GM18502 (cell line): ENCODE measurements around the gene PPIA.

Experiments used
- ATAC-seq: cut with Tn5 transposase; IDR thresholded peaks from one replicate; pipeline ENCODE4 v1.9.1; 2021; ENCODE audit warnings: mild to moderate bottlenecking; ENCODE audit not compliant: unreplicated experiment, poor library complexity

PPIA gene

DNA sequence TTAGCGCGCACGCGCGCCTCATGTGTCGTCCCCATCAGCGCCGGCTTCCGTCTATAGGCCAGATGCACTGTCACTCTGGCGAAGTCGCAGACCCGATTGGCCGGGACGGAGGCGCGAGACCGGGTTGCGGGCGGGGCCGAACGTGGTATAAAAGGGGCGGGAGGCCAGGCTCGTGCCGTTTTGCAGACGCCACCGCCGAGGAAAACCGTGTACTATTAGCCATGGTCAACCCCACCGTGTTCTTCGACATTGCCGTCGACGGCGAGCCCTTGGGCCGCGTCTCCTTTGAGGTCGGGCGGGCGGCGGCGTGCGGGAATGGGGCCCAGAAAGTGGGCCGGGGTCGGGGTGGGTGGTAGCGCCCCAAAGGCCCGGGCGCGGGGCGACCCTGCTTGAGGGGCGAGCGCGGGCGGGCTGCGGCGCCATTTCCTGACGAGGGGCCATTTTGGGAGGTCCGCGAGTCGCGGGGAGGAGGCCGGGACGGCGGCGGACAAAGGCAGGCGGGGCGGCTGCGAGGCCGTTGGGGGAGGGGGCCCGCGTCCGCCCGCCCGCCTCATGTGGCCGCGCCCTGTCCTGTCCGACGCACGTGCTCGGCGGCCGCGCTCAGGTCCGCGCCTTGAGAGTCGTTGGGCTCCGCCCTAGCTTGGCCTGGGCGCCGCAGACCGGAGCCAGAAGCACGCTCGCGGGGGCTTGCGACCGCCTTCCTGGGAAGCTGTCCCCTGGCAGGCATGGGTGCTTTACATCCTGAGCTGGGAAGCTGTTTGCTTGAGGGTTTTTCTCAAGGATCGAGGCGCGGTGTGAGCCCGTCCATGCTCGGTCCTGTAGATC is at the start of gene PPIA:
PPIA (plus strand) TSS at position 178 of the 825 bp plus-strand sequence; CDS start at position 222, 44 bp downstream.
- peak; percentile 85 for ATAC-seq

GRCh38 chr7:44748045-44748947 is 48.2 kb upstream of the PPIA start, which contains the start of gene ZMIZ2:
ZMIZ2 (plus strand) TSS chr7:44748847; CDS start chr7:44756250, 7,403 bp downstream.
- ATAC-seq = peak; percentile 68

- peak; percentile 15 for ATAC-seq
Observed at GRCh38 chr7:44748948-44749731, 47.3 kb upstream of the PPIA start.

- no peak for ATAC-seq
Observed at GRCh38 chr7:44749992-44750391, 46.5 kb upstream of the PPIA start.

GRCh38 chr7:44750424-44750823 is 46.1 kb upstream of the PPIA start:
- ATAC-seq = no peak

DNA sequence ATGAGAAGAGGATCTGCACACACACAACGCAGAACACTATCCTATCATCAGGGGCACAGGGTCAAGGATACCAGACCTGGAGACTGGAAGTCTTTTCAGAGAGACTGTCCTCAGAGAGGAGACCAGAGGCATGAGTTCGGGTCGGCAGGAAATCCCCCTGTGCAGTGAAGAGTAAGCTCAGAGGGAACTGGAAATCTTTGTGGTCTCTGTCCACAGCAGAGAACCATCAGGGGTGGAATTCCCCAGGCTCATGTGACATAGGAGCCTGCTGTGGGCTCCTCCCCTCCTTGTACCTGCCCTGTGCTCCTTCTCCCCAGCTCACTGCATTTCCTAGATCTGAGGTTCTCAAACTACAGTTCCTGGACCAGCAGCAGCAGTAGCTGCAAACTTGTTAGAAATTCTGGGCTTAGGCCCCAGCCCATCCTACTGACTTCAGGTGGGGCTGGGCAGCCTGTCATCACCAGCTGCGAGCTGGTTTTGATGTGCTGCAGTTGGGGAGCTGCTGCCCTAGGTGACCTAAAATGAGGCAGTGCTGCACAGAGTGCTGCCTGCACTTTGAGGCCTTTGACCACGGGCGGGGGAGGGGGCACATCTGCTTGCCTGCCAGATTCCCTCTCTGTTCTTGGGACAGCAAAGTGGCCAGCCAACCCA is 45.4 kb upstream of the PPIA start:
- ATAC-seq = peak; percentile 68

- no peak for ATAC-seq
Observed at GRCh38 chr7:44752822-44753221, 43.7 kb upstream of the PPIA start.

GRCh38 chr7:44754802-44755697 is 41.4 kb upstream of the PPIA start:
- no peak for ATAC-seq

DNA sequence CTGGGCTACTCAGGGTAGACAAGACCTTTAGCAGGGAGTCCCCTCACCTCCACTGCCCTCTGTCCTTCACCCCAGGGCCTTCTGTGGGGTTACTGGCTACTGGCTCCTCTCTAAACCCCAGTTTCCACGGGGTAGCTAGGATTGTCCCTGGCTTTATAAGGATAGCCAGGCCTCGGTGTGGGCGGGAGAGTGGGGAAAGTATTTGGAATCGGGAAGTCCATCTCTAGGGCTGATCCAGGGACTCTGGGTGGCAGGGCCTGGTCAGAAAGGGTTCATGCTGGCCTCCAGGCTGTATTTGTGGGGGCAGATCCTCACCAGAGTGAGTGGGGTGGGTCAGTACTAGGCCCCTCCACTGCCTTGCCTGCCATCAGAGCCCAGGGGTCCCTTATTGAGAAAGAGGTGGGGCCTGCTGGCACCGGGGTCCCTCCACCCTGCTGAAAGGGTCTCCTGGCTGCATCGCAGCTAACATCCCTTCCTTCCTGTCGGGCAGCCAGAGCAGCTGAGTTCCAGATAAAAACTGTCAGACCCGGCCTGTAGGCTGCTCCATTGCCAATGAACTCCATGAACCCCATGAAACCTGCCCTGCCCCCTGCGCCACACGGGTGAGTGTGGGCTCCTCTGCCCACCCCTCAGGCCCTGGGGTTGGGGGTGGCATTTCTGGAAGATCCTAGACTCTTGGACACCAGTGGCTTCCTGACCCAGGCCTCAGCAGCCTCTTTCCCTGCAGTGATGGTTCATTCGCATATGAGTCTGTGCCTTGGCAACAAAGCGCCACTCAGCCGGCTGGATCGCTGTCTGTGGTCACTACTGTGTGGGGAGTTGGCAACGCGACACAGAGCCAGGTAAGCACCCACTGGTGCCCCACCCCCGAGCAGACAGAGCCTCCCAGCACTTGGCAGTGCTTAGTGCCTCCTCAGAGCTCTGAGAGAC is 40.5 kb upstream of the PPIA start:
- no peak for ATAC-seq

DNA sequence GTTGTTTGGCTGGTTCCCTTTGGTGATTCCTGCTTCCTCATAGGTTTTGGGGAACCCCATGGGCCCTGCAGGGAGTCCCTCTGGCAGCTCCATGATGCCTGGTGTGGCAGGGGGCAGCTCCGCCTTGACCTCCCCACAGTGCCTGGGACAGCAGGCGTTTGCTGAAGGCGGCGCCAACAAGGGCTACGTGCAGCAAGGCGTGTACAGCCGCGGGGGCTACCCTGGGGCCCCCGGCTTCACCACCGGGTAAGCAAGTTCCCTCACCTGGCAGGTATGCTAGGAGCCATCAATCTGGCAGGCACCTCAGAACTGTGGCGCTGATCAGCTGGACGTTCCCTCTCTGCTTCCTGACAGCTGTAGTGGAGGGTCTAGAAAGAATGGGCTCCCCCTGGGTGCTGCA is 39.6 kb upstream of the PPIA start:
- no peak for ATAC-seq

DNA sequence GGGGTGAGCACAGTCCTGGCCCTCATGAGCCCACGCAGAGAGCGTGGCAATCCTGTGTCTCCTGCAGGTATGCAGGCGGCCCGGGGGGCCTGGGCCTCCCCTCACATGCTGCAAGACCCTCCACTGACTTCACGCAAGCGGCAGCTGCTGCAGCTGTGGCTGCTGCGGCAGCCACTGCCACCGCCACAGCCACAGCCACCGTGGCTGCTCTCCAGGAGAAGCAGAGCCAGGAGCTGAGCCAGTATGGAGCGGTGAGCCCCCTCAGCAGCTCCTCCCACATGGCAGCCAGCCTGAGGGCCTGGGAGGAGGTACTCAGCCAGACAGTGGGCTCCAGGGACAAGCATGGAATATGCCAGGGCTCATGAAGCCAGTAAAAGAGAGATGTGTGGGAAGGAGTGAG is 39.2 kb upstream of the PPIA start:
- ATAC-seq = no peak

- ATAC-seq = no peak
Observed at GRCh38 chr7:44757739-44758138, 38.7 kb upstream of the PPIA start.

DNA sequence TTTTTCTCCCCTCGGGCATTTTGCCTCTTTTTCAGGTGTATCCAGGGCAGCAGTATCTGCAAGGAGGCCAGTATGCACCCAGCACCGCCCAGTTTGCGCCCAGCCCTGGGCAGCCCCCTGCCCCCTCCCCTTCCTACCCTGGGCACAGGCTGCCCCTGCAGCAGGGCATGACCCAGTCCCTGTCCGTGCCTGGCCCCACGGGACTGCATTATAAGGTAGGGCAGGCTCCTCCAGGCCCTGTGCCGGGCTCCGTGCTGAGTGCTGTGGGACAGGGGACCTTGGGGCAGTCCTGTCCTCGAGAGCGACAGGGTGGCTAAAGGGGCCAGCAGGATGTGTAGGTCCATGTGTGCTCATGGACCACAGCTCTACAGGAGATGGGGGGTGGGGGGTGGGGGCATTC is 37.2 kb upstream of the PPIA start:
- no peak for ATAC-seq

DNA sequence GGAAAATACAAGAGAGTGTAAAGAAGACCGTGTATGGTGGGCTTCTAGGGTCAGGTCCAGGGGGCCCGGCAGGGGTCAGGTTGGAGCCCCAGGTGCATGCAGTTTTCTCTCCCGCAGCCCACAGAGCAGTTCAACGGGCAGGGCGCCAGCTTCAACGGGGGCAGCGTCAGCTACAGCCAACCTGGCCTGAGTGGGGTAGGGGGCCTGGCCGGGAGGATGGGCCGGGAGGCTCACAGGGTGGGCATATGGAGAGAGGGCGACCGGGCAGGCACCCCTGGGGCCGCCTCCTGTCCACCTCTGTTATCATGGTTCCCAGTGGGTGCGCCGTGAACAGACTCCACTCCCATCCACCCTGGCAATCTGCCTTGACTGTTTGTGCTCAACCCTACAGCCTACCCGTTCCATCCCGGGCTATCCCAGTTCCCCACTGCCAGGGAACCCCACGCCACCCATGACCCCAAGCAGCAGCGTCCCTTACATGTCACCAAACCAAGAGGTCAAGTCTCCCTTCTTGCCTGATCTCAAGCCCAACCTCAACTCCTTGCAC is 36.4 kb upstream of the PPIA start:
- no peak for ATAC-seq

DNA sequence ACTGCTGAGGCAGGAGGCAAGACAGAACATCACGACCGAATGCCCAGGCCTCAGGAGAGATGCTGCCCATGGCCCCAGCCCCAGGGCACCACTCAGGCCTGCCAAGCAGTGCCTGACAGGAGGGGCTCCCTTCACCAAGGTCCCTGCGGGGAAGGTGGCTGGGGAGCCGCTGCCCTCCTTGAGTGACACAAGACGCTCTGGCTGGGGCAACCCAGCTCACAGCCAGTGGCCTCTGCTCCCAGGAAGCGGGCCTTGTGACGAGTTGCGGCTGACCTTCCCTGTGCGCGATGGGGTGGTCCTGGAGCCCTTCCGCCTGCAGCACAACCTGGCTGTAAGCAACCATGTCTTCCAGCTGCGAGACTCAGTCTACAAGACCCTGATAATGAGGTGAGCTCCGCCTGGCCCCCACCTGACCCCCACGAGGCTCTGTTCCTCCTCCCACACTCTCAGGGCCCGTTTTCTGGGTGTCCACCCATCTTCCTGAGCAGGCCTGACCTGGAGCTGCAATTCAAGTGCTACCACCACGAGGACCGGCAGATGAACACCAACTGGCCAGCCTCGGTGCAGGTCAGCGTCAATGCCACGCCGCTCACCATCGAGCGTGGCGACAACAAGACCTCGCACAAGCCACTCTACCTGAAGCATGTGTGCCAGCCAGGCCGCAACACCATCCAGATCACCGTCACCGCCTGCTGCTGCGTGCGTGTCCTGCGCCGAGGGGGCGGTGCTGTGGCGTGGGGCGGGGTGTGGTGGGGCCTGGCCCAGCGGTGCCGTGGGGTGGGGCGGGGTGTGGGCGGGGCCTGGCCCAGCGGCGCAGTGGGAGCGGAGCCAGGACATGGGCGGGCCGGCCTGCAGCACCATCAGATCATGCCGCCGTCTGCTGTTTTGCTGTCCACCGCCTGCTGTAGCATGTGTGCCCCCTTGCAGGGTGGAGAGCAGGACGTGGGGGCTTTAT is 35.0 kb upstream of the PPIA start:
- no peak for ATAC-seq

DNA sequence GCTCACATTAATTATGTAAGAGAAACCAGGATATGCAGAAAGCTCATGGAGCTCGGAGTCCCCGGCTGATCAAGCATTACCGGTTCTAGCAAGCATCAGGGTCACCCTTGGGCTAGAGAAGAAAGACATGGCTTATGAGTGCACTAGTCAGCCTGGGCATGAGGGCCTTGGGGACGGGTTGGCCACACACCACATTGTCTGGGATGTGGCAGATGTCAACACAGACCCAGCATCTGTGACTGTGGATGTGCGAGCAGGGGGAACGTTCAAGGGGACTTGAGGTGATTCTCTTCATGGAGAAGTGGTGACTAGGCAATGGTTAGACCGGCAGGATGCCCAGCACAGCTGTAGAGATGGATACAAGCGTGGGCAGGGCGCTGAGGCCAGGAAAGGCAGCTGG is 34.2 kb upstream of the PPIA start:
- no peak for ATAC-seq
